GM12873 (cell line): ENCODE measurements around the gene KCTD5.
A peak's percentile ranks its signal among the peaks of the same experiment; 100 is the strongest.

Source experiments
- TF ChIP-seq, protein P1 (sequence below): IDR thresholded peaks from 2 replicates; pipeline ENCODE4 v1.5.1; 2012; ENCODE audit warnings: low read depth, mild to moderate bottlenecking, moderate library complexity, low read length, control low read depth; ENCODE audit not compliant: insufficient read depth; ENCODE audit errors: missing control alignments

KCTD5 gene

DNA sequence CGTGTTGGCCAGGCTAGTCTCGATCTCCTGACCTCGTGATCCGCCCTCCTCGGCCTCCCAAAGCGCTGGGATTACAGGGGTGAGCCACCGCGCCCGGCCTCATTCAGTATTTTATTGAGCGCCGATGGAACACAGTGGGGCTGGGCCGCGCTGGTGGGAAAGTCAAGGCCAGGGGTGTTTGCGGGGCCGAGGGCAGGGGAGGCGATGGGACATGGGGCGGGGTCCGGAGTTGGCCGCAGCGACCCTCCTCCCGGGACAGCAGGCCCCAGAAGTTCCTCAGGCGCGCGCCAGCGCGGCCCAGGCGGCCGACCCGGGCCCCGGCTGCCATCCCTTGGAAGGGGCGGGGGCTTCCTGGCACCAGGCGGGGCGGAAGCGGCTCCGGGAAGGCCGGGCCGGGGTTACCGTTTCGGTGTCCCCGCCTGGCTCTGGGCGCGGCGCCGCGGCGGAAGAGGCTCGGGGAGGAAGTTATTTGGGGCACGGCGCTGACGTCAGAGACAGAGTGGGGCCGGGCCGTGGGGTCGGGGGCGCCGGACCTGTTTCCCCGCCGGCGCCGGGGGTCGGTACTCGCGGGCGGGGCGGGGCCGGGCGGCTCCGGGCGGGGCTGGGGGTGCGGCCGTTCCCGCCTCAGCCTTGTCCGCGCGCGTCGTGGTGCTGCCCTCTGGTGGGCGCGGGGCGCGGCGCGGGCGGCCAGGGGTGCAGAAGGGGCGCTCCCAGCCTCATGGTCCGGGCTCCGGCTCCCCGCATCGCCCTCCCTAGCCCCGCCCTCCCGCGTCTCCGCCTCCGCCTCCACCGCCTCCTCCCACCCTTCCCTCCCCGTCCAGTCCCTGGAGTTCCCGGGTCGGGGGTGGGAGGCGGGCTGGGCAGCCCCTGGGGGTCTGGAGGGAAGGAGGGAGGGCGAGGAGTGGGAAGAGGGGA is 38.7 kb downstream of the KCTD5 start:
- TF ChIP-seq, protein P1, sequence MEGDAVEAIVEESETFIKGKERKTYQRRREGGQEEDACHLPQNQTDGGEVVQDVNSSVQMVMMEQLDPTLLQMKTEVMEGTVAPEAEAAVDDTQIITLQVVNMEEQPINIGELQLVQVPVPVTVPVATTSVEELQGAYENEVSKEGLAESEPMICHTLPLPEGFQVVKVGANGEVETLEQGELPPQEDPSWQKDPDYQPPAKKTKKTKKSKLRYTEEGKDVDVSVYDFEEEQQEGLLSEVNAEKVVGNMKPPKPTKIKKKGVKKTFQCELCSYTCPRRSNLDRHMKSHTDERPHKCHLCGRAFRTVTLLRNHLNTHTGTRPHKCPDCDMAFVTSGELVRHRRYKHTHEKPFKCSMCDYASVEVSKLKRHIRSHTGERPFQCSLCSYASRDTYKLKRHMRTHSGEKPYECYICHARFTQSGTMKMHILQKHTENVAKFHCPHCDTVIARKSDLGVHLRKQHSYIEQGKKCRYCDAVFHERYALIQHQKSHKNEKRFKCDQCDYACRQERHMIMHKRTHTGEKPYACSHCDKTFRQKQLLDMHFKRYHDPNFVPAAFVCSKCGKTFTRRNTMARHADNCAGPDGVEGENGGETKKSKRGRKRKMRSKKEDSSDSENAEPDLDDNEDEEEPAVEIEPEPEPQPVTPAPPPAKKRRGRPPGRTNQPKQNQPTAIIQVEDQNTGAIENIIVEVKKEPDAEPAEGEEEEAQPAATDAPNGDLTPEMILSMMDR = peak; percentile 57

GRCh38 chr16:2724088-2724676 is 41.9 kb downstream of the KCTD5 start:
- TF ChIP-seq, protein P1 = no peak

DNA sequence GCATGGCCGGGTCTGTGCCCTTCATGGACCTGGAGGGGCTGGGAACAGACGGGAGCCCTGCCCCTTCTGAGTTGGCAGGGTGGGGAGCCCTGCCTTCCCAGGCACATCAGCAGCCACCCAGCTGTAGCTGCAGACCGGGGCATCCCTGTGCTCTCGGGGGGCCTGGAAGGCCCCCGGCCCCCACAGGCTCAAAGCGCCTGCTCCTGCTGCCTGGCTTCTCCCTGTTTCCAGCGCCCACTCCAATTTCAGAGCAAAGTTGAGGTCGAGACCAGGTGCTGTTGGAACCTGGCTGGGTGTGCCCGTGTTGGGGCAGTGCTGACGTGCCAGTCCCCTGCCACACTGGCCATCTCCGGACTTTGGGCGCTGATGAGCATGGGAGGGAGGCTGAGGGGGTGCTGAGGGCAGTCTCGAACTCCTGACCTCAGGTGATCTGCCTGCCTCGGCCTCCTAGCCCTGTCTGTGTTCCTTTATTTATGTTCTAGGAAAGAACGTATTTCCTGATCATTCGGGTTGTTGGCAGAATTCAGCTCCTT is 42.6 kb downstream of the KCTD5 start:
- TF ChIP-seq, protein P1 = no peak

GRCh38 chr16:2726923-2727322 is 44.6 kb downstream of the KCTD5 start:
- TF ChIP-seq, protein P1 = no peak

- TF ChIP-seq, protein P1 = no peak
Measured at GRCh38 chr16:2728034-2728433, 45.7 kb downstream of the KCTD5 start.

- TF ChIP-seq, protein P1 = no peak
Measured at GRCh38 chr16:2734844-2735515, 52.7 kb downstream of the KCTD5 start.

DNA sequence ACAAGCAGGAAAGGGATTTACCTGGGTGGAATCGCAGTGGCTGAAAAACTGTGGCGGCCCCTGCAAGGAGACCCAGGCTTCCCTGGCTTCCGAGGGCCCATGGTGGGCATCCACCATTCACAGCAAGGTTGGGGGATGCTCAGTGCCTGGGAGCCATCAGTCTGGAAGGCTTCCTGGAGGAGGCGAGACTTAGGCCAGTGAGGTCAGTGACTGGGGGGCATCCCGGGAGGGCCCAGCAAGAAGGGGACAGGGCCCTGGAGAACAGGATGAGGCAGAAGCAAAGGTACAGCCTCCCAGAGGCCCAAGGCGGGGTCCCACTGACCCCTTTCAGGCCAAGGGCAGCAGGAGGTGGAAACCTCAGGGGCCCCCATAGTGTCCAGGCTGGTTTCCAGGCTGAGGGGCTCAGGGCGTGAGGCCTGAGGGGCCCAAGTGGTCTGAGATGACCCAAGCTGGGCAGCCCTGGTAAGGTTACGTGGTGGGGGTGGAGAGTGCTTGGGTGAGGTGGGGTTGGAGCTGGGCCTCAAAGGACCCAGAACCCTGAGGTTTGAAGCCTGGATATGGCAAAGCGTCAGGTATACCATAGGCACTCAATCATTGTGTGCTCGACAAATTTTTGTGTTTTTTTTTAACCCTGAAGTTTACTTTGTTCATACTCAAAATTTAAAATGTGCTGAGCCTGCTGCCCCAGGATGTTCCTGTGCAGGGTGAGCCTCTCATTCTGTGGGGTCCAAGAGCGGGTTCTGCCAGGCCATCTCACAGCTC is 54.3 kb downstream of the KCTD5 start:
- TF ChIP-seq, protein P1 = no peak
